Endometrial microvascular endothelial cells (primary cell): ENCODE measurements around the gene SPAG17. TPM values are rescaled to one million over a fixed set of nuclear protein-coding genes. Genes with fewer than 3 reads are reported as not detected.

Experiments
- in situ Hi-C: cut with HindIII; loops from 2 replicates; pipeline ENCODE4 v1.10.0; 2017; ENCODE audit warnings: low sequenced_read_pairs, low pct_unique_long_range_greater_than_20kb; ENCODE audit errors: inconsistent ontology term
- total RNA-seq: library from RNA; depleted of rRNA; stranded (reverse); fragments of >200 nt; gene quantifications from one replicate; pipeline ENCODE4 v1.2.3, GENCODE V29; 2015; ENCODE audit errors: inconsistent ontology term

The SPAG17 gene
- total RNA-seq, 1 donor from 2014 or later: not detected

- in situ Hi-C loops: no loop called here
Observed at GRCh38 chr1:118021668-118022067, 163.4 kb downstream of the SPAG17 start.

GRCh38 chr1:118018060-118018459 is 167.0 kb downstream of the SPAG17 start:
- in situ Hi-C loops: no loop called here

GRCh38 chr1:118013938-118014337 is 171.1 kb downstream of the SPAG17 start:
- in situ Hi-C loops: no loop called here

- in situ Hi-C loops: no loop called here
Observed at GRCh38 chr1:118013336-118013735, 171.7 kb downstream of the SPAG17 start.

GRCh38 chr1:118012515-118013124 is 172.4 kb downstream of the SPAG17 start:
- in situ Hi-C loops: no loop called here

- in situ Hi-C loops: no loop called here
Observed at GRCh38 chr1:118008011-118008410, 177.0 kb downstream of the SPAG17 start.

GRCh38 chr1:118007391-118007790 is 177.6 kb downstream of the SPAG17 start:
- in situ Hi-C loops: no loop called here

GRCh38 chr1:118004312-118004711 is 180.7 kb downstream of the SPAG17 start:
- in situ Hi-C loops: no loop called here

GRCh38 chr1:117985973-117986372 is 199.1 kb downstream of the SPAG17 start:
- in situ Hi-C loops: no loop called here

GRCh38 chr1:117985239-117985638 is 199.8 kb downstream of the SPAG17 start:
- in situ Hi-C loops: no loop called here

GRCh38 chr1:117981455-117982192 is 203.4 kb downstream of the SPAG17 start:
- in situ Hi-C loops: no loop called here

GRCh38 chr1:117976381-117976780 is 208.6 kb downstream of the SPAG17 start:
- in situ Hi-C loops: no loop called here

GRCh38 chr1:117971777-117972176 is 213.3 kb downstream of the SPAG17 start:
- in situ Hi-C loops: no loop called here

- in situ Hi-C loops: no loop called here
Observed at GRCh38 chr1:117970252-117970651, 214.8 kb downstream of the SPAG17 start.

- in situ Hi-C loops: no loop called here
Observed at GRCh38 chr1:117967881-117968280, 217.1 kb downstream of the SPAG17 start.

- in situ Hi-C loops: no loop called here
Observed at GRCh38 chr1:117967477-117967876, 217.6 kb downstream of the SPAG17 start.

- in situ Hi-C loops: no loop called here
Observed at GRCh38 chr1:117964290-117965038, 220.6 kb downstream of the SPAG17 start.

- in situ Hi-C loops: no loop called here
Observed at GRCh38 chr1:117959364-117959763, 225.7 kb downstream of the SPAG17 start.

GRCh38 chr1:117952386-117952785 is 232.6 kb downstream of the SPAG17 start:
- in situ Hi-C loops: no loop called here

- in situ Hi-C loops: no loop called here
Observed at GRCh38 chr1:117942293-117942692, 242.7 kb downstream of the SPAG17 start.
